HG03060 (cell line): ENCODE results near the gene ZNF433.
"Not testable (repeated sequence)": the region's sequence is repeated elsewhere in the genome, so short reads cannot be mapped to it uniquely, and the experiment has no call there.

Source experiments
- ATAC-seq: cut with Tn5 transposase; IDR thresholded peaks from one replicate; pipeline ENCODE4 v1.9.1; 2021; ENCODE audit warnings: low read depth, moderate number of reproducible peaks; ENCODE audit not compliant: unreplicated experiment

Gene ZNF433

DNA sequence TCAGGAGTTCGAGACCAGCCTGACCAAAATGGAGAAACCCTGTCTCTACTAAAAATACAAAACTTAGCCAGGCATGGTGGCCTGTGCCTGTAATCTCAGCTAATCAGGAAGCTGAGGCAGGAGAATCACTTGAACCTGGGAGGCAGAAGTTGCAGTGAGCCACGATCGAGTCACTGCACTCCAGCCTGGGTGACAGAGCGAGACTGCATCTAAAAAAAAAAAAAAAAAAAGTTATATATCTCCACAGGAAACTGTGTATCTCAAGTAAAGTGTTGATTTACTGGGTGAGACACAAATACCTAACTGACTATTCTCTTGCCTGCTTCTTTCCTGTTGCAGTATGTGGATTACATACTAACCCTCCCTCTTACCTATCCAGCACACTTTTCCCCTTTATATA, 43.6 kb downstream of the ZNF433 start:
- not testable (repeated sequence) for ATAC-seq

DNA sequence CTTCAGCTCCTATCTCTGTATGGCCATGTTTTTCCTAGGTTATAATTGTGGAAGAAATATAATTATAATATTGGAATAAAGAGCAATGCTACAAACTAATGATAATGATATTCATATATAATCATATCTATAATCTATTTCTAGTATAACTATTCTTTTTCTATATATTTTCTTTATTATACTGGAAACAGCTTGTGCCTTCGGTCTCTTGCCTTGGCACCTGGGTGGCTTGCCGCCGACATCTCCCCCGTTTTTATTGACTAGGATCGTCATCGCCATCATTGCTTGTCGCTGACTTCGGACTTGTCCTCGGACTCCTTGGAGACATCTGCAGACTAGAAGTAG, 46.4 kb downstream of the ZNF433 start:
- no peak for ATAC-seq

DNA sequence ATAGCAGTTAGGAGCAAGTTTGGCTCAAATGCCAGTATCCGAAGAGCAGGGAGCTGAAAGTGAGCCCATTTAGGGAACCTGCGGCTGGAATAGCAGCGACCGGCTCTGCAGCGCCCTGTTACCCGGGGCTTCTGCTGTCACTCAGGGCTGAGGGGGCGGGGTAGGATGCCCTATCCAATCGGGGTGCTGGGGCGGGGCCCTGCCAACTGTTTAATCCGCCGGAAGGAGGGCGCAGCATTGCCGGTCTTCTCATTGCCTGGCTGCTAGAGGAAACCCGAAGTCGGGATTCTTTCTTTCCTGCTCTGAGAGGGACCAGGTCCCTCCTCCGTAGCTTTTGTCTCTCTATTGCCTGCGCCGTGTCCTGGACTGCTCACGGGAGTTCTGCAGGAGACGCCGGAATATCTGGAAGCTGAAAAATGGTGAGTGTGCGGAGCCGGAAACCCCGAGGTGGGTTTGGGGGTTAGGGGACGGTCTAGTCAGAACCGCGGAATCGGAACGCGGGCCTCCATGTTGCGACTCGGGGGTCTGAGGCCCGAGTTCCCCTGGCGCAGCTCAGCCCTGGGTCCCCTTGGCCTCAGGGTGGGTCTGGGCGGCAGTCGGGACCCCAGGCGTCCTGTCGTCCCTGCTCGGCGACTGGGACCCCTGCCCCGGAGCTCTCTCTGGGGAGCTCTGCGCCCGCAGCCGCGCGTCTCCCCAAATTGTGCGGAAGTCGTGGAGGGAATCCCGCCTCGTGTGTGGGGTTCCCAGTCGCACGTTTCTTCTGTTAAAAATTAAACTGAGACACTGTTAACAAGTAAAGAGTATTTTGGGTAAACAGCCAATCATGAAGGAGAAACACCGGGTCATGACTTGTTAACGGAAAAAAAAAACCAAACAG, 47.8 kb downstream of the ZNF433 start:
- ATAC-seq = peak; percentile 37

DNA sequence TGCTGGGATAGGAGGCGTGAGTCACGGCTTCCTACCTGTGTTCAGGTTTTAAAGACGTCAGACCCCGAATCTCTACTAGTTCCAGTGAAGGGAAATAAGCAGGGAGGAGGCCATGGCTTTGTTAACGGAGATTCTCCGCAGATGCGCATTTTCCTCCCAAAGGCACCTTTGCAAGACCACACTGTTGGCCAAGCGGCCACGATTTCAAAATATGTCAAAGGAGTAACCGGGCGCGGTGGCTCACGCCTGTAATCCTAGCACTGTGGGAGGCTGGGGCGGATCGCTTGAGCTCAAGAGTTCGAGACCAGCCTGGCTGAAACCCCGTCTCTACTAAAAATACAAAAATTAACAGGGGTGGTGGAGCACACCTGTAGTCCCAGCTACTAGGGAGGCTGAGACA, 48.7 kb downstream of the ZNF433 start:
- no peak for ATAC-seq

DNA sequence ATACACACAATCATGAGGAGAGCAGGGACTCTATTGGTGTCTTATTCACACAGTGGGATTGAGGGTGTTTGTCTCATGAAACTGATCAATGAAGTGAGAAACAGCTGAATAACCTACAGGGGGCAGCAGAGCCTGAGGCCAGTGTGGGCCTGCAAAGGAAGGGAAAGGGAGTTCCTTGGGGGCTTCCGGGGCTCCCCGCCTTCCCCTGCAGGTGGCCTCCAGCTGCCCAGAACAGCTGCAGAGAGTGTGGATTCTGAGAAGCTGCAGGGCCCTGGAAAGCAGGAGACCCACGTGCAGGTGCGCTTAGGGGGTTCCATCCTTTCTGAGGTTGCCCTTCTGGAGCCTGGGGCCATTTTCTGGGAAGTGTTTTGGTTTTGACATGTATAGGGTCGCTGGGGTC, 50.5 kb downstream of the ZNF433 start:
- no peak for ATAC-seq

DNA sequence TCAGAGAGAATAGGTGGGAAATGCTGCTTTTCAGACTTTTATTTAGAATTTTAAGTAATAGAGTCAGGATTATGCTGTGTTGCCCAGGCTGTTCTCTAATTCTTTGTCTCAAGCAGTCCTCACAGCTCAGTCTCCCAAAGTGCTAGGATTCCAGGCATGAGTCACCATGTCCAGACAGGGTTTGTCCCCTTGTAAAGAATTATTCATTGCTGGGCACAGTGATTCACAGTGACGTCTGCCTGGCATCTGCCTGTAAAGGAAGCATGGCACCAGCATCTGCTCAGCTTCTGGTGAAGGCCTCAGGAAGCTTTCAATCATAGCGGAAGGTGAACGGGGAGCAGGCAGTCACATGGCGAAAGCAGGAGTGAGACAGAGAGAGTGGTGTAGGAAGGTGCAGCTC, 53.0 kb downstream of the ZNF433 start:
- ATAC-seq = no peak

DNA sequence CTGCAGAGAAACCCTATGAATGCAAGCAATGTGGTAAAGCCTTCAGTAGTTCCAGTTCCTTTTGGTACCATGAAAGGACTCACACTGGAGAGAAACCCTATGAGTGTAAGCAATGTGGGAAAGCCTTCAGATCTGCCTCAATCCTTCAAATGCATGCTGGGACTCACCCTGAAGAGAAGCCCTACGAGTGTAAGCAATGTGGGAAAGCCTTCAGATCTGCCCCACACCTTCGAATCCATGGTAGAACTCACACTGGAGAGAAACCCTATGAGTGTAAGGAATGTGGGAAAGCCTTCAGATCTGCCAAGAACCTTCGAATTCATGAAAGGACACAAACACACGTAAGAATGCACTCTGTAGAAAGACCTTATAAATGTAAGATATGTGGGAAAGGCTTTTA, 56.0 kb downstream of the ZNF433 start:
- ATAC-seq = no peak

DNA sequence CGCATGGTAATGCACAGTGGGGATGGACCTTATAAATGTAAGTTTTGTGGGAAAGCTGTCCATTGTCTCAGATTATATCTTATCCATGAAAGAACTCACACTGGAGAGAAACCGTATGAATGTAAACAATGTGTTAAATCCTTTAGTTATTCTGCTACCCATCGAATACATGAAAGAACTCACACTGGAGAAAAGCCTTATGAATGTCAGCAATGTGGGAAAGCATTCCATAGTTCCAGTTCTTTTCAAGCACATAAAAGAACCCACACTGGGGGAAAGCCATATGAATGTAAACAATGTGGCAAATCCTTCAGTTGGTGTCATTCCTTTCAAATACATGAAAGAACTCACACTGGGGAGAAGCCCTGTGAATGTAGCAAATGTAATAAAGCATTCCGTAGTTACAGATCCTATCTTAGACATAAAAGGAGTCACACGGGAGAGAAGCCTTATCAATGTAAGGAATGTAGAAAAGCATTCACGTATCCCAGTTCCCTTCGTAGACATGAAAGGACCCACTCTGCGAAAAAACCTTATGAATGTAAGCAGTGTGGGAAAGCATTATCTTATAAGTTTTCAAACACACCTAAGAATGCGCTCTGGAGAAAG, 56.9 kb downstream of the ZNF433 start:
- no peak for ATAC-seq

DNA sequence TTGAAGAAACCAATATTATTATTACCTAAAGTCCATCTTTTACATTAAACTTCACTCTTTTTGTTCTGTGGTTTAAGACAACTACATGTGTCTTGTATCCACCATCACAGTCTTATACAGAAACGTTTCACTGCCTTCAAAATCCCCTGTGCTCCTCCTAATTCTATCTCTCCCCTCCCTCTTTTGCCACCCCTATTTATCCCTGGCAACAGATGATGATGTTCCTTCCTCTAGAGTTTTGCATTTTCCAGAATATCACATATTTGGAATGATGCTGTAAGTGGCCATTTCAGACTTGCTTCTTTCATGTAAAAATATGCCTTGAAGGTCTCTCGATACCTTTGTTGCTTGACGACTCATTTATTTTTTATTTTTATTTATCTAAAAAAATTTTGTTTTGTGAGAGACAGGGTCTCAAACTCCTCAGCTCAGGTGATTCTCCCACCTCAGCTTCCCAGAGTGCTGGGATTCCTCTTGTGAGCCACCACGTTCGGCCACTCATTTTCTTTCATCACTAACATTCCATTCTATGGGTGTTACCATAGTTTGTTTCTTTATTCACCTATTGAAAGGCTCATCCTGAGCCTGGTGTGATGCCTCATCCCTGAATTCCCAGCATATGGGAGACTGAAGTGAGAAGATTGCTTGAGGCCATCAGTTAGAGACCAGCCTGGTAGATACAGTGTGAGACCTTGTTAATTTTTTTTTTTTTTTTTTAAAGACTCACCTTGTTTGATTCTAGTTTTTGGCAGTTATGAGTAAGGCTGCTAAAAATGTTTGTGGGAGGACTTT, 62.3 kb downstream of the ZNF433 start:
- ATAC-seq = no peak

DNA sequence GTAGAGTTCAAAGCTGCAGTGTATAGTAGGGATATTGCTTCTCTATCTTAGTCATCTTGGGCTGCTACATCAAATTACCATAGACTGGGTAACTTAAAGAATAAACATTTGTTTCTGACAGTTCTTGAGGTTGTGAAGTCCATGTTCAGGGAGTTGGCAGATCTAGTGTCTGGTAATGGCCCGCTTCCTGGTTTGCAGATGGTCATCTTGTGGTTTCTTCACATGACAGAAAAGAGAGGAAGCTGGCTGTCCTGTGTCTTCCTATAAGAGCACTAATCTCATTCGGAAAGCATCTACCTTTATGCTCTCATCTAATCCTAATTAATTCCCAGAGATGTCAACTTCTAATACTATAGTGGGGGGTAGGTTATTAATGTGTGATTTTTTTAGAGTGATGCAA, 64.4 kb downstream of the ZNF433 start:
- no peak for ATAC-seq

DNA sequence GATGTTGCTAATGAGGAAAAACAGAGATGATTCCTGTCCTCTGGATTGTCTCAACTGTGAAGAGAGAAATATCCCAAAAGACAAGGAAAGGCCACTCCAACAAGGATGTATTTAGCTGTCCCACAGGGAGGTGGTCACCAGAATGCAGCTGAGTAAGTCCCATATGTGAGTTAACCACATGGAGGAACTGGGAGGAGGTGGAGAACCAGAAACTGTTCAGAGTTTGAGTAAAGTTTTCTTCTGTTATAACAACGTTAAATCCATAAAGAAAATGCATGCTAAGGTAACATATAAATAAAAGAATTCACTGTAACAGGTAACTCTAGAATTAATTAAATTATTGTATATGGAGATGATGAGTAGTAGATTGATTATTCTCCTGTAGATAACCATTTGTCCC, 65.3 kb downstream of the ZNF433 start:
- no peak for ATAC-seq

DNA sequence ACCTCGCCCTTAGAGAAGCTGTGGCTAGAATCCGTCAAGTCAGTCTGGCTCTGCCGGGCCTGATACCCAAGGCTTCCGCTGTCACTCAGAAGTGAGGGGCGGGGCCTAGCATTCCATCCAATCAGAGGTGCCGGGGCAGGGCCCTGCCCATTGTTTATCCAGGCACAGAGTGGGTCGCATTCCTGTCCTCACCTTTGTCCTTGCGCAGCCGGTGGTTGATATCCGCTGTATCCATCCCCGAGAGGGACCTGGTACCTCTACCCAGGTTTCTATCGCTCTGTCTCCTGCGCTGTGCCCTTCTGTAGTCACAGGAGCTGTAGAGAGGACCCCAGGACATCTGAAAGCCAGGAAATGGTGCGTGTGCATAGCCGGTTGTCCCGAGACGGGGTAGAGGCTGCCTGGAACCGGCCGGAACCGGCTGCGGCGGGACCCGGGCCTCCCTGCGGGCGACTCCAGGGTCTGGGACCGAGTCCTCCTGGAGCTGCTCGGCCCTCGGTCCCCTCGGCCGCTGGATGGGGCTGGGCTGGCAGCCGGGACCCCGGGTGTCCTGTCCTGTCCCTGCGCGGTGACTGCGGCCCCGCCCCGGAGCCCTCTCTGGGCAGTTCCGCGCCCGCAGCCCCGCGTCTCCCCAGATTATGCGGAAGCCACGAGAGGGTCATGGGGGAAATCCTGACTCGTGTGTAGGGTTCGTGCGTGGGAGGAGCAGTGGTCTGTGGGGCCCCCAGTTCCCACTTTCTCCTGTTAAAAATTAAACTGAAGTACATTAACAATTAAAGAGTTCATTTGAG, 70.4 kb downstream of the ZNF433 start, which contains the start of gene ZNF763:
Gene ZNF763, plus strand, starts transcription at position 183 of the 788 bp plus-strand sequence. Its CDS starts 169 bp downstream, at position 352.
- peak; percentile 61 for ATAC-seq
